ENCODE results near the gene WDR55.

DNA sequence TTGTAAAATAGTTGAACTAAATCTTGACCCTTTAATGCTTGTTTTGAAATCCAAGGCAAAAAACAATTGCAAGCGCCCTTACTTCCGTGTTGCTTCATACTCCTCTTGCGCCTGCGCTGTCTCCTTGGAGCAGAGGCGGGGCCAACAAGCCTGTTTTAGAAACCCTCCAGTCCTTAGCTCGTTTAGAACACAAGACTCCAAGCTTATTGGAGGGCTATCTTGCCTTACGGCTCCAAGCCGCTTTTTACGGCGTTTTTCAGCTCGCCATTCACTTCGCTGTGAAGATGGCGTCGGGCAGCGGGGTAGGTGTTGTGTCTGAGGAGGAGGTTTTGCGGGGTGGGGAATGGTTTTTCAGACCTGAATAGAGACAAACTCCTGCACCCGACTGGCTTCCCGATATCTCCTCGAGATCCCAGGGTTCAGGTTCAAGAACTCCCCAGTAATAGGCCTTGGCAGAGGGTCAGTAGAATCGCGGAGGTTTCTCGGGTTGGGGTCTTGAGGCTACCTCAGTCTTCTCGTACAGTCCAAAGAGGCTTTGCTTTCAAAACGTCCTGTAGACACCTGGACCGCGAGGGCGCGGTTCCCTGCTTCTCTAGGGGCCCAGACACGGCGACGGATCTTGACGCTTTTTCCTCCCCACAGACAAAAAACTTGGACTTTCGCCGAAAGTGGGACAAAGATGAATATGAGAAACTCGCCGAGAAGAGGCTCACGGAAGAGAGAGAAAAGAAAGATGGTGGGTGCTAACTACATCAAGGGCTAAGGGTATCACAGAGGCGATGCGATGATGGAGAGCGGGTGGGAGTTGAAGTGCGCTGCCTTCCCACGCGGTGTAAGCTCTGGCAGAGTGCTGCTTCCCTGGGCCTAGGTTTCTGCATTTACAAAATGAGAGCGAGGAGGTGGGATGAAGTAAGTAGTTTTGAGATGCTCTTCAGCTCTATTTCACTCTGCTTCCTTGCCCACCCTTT, 35.8 kb downstream of the WDR55 start, which contains the start of gene ZMAT2:
- TF ChIP-seq, protein P1, sequence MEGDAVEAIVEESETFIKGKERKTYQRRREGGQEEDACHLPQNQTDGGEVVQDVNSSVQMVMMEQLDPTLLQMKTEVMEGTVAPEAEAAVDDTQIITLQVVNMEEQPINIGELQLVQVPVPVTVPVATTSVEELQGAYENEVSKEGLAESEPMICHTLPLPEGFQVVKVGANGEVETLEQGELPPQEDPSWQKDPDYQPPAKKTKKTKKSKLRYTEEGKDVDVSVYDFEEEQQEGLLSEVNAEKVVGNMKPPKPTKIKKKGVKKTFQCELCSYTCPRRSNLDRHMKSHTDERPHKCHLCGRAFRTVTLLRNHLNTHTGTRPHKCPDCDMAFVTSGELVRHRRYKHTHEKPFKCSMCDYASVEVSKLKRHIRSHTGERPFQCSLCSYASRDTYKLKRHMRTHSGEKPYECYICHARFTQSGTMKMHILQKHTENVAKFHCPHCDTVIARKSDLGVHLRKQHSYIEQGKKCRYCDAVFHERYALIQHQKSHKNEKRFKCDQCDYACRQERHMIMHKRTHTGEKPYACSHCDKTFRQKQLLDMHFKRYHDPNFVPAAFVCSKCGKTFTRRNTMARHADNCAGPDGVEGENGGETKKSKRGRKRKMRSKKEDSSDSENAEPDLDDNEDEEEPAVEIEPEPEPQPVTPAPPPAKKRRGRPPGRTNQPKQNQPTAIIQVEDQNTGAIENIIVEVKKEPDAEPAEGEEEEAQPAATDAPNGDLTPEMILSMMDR (conservative IDR thresholded peaks at IDR 0.05; ENCODE audit: low read depth in 2 of 2) = no peak
- TF ChIP-seq CREB1 (CRISPR knock-in tag; IDR thresholded peaks at IDR 0.05; ENCODE audit: low read depth) (peak; percentile 45), EZH2 (IDR thresholded peaks at IDR 0.05; ENCODE audit: low read depth, unreplicated experiment) (no peak), POLR2AphosphoS5 (IDR thresholded peaks at IDR 0.05; ENCODE audit: low read depth) (peak; percentile 81), EZH2phosphoT487 (IDR thresholded peaks at IDR 0.05; ENCODE audit: unreplicated experiment) (no peak), ZNF331 (CRISPR knock-in tag; IDR thresholded peaks at IDR 0.05; ENCODE audit: low read depth) (no peak), STAT1 (IDR thresholded peaks at IDR 0.05; ENCODE audit: unreplicated experiment) (no peak)
- TF ChIP-seq, protein P2, sequence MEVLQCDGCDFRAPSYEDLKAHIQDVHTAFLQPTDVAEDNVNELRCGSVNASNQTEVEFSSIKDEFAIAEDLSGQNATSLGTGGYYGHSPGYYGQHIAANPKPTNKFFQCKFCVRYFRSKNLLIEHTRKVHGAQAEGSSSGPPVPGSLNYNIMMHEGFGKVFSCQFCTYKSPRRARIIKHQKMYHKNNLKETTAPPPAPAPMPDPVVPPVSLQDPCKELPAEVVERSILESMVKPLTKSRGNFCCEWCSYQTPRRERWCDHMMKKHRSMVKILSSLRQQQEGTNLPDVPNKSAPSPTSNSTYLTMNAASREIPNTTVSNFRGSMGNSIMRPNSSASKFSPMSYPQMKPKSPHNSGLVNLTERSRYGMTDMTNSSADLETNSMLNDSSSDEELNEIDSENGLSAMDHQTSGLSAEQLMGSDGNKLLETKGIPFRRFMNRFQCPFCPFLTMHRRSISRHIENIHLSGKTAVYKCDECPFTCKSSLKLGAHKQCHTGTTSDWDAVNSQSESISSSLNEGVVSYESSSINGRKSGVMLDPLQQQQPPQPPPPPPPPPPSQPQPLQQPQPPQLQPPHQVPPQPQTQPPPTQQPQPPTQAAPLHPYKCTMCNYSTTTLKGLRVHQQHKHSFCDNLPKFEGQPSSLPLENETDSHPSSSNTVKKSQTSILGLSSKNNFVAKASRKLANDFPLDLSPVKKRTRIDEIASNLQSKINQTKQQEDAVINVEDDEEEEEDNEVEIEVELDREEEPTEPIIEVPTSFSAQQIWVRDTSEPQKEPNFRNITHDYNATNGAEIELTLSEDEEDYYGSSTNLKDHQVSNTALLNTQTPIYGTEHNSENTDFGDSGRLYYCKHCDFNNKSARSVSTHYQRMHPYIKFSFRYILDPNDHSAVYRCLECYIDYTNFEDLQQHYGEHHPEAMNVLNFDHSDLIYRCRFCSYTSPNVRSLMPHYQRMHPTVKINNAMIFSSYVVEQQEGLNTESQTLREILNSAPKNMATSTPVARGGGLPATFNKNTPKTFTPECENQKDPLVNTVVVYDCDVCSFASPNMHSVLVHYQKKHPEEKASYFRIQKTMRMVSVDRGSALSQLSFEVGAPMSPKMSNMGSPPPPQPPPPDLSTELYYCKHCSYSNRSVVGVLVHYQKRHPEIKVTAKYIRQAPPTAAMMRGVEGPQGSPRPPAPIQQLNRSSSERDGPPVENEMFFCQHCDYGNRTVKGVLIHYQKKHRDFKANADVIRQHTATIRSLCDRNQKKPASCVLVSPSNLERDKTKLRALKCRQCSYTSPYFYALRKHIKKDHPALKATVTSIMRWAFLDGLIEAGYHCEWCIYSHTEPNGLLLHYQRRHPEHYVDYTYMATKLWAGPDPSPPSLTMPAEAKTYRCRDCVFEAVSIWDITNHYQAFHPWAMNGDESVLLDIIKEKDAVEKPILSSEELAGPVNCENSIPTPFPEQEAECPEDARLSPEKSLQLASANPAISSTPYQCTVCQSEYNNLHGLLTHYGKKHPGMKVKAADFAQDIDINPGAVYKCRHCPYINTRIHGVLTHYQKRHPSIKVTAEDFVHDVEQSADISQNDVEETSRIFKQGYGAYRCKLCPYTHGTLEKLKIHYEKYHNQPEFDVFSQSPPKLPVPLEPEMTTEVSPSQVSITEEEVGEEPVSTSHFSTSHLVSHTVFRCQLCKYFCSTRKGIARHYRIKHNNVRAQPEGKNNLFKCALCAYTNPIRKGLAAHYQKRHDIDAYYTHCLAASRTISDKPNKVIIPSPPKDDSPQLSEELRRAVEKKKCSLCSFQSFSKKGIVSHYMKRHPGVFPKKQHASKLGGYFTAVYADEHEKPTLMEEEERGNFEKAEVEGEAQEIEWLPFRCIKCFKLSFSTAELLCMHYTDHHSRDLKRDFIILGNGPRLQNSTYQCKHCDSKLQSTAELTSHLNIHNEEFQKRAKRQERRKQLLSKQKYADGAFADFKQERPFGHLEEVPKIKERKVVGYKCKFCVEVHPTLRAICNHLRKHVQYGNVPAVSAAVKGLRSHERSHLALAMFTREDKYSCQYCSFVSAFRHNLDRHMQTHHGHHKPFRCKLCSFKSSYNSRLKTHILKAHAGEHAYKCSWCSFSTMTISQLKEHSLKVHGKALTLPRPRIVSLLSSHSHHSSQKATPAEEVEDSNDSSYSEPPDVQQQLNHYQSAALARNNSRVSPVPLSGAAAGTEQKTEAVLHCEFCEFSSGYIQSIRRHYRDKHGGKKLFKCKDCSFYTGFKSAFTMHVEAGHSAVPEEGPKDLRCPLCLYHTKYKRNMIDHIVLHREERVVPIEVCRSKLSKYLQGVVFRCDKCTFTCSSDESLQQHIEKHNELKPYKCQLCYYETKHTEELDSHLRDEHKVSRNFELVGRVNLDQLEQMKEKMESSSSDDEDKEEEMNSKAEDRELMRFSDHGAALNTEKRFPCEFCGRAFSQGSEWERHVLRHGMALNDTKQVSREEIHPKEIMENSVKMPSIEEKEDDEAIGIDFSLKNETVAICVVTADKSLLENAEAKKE (CRISPR knock-in tag; IDR thresholded peaks at IDR 0.05) = no peak
- TF ChIP-seq, protein P3, sequence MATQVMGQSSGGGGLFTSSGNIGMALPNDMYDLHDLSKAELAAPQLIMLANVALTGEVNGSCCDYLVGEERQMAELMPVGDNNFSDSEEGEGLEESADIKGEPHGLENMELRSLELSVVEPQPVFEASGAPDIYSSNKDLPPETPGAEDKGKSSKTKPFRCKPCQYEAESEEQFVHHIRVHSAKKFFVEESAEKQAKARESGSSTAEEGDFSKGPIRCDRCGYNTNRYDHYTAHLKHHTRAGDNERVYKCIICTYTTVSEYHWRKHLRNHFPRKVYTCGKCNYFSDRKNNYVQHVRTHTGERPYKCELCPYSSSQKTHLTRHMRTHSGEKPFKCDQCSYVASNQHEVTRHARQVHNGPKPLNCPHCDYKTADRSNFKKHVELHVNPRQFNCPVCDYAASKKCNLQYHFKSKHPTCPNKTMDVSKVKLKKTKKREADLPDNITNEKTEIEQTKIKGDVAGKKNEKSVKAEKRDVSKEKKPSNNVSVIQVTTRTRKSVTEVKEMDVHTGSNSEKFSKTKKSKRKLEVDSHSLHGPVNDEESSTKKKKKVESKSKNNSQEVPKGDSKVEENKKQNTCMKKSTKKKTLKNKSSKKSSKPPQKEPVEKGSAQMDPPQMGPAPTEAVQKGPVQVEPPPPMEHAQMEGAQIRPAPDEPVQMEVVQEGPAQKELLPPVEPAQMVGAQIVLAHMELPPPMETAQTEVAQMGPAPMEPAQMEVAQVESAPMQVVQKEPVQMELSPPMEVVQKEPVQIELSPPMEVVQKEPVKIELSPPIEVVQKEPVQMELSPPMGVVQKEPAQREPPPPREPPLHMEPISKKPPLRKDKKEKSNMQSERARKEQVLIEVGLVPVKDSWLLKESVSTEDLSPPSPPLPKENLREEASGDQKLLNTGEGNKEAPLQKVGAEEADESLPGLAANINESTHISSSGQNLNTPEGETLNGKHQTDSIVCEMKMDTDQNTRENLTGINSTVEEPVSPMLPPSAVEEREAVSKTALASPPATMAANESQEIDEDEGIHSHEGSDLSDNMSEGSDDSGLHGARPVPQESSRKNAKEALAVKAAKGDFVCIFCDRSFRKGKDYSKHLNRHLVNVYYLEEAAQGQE (IDR thresholded peaks at IDR 0.05; ENCODE audit: unreplicated experiment) = no peak
